ENCODE measurements around the gene CALCB. TPM values are rescaled to one million over a fixed set of nuclear protein-coding genes. Genes with fewer than 3 reads are reported as not detected.

The CALCB gene
- total and polyA plus RNA-seq, 2 of the 8 experiments (the other 6 are each of a cell fraction or from before 2014, with no cell fraction given) = 3.7 to 4.2 TPM

- H3K79me1 ChIP-seq (ENCODE audit: low read depth, low read length) = no peaks in the 10 kb centered on the region
- peak within 1 kb of the TSS; percentile 83 for H2AFZ ChIP-seq (ENCODE audit: low read length)
- H2BK15ac ChIP-seq (ENCODE audit: low read length) = no peak within 1 kb of the TSS
- H2AK5ac ChIP-seq (ENCODE audit: low read depth, low read length) = no peak within 1 kb of the TSS
- H3K27ac ChIP-seq (ENCODE audit: low read depth, low read length) = no peak within 1 kb of the TSS
- H3K4me1 ChIP-seq (replicated peaks in 1 of 4; ENCODE audit: control insufficient read depth in 3 of 4, insufficient read depth in 4 of 4, low read length in 3 of 4) = peaks cover 0 to 3% (median under 1%) of the 10 kb centered on the region in 4 experiments; a peak in 1 of 7 replicates
- H3K14ac ChIP-seq (ENCODE audit: insufficient read length) = no peak within 1 kb of the TSS
- no peak within 1 kb of the TSS for H2BK20ac ChIP-seq (ENCODE audit: low read length)
- no peaks in the 10 kb centered on the region for H3K36me3 ChIP-seq (ENCODE audit: control insufficient read depth in 2 of 4, insufficient read depth in 4 of 4, low read length in 3 of 4)
- H3K79me2 ChIP-seq (ENCODE audit: control insufficient read depth in 1 of 2, insufficient read depth in 2 of 2, low read length in 2 of 2) = no peaks in the 10 kb centered on the region
- no peak within 1 kb of the TSS for H3K56ac ChIP-seq (replicated peaks; ENCODE audit: insufficient read length, low read depth, low read length)
- peak in 1 of 2 experiments; percentile 58 for DNase-seq (ENCODE audit: low read depth in 1 of 2, low spot score in 2 of 2)
- peaks cover 5% of the 10 kb centered on the region; the same call in 1 of the 2 replicates for H3K23me2 ChIP-seq (ENCODE audit: low read depth, low read length)
- no peak within 1 kb of the TSS for H4K91ac ChIP-seq (replicated peaks; ENCODE audit: insufficient read length, low read length)
- H3K27me3 ChIP-seq (replicated peaks in 1 of 4; ENCODE audit: control insufficient read depth in 3 of 4, extremely low read depth in 1 of 4, insufficient read depth in 3 of 4, low read length in 3 of 4) = peaks cover 1 to 26% (median 18%) of the 10 kb centered on the region in 4 experiments; a peak in 6 of 7 replicates
- H4K20me1 ChIP-seq (replicated peaks in 1 of 2; ENCODE audit: control insufficient read depth in 1 of 2, insufficient read depth in 2 of 2, low read length in 2 of 2) = peaks cover 0 to 2% of the 10 kb centered on the region in 2 experiments
- no peak within 1 kb of the TSS for H3K23ac ChIP-seq (ENCODE audit: insufficient read length)
- no peak within 1 kb of the TSS for H4K5ac ChIP-seq (ENCODE audit: insufficient read length, low read depth, low read length)
- H4K8ac ChIP-seq (ENCODE audit: extremely low read depth, insufficient read depth, low read length) = no peak within 1 kb of the TSS
- H3K9me3 ChIP-seq (ENCODE audit: insufficient read depth in 2 of 2, low read depth in 1 of 2, low read length in 1 of 2) = no peaks in the 10 kb centered on the region
- POLR2A ChIA-PET (ENCODE audit: partially characterized antibody) = no interaction called here
- H3K9ac ChIP-seq (replicated peaks in 1 of 4; ENCODE audit: extremely low read depth in 1 of 4, low read depth in 3 of 4, low read length in 3 of 4) = no peak within 1 kb of the TSS; a peak in 1 of 7 replicates
- H2BK120ac ChIP-seq (replicated peaks; ENCODE audit: low read depth, low read length) = peak within 1 kb of the TSS; percentile 8
- H3K4me3 ChIP-seq (ENCODE audit: extremely low read depth in 1 of 4, insufficient read depth in 2 of 4, low read depth in 3 of 4, low read length in 4 of 4) = peak within 1 kb of the TSS; percentile 31 to 68 (median 42)
- FAIRE-seq = no peak
- H2BK5ac ChIP-seq (ENCODE audit: low read depth, low read length) = no peak within 1 kb of the TSS
- H3K18ac ChIP-seq (ENCODE audit: extremely low read depth, low read length) = no peak within 1 kb of the TSS
- peak within 1 kb of the TSS; percentile 78 to 93 for H3K4me2 ChIP-seq (ENCODE audit: insufficient read depth in 1 of 2, low read depth in 2 of 2, low read length in 2 of 2)
- CTCF ChIA-PET (ENCODE audit: partially characterized antibody) = interaction anchor here (0.7 to 3.8 kb wide), 13 partner anchors 8 to 995 kb away, joined by 3 to 18 read pairs (median 6); no protein-coding TSS in a partner anchor
- no peak within 1 kb of the TSS for H3K4ac ChIP-seq (replicated peaks; ENCODE audit: insufficient read length, low read depth, low read length)
- H2BK12ac ChIP-seq (ENCODE audit: low read depth, low read length) = 0 out of 2 replicates have a peak within 1 kb of the TSS, but pooled peaks have one; percentile 27
- WGBS, 2 experiments (ENCODE audit: extremely low coverage in 1 of 2, insufficient coverage in 1 of 2, insufficient read length in 1 of 2, insufficient replicate concordance in 2 of 2, low coverage in 1 of 2, low lambda C conversion rate in 2 of 2, missing lambda C conversion rate in 1 of 2) = 13% methylated on average over 38 of the region's 50 CpGs; no CpG with 5 or more reads in 1 of the 2 experiments
- TF ChIP-seq JUND (IDR thresholded peaks at IDR 0.05; ENCODE audit: low read length) (no peak), BACH1 (IDR thresholded peaks at IDR 0.05; ENCODE audit: low read length) (no peak), SRF (IDR thresholded peaks at IDR 0.05; ENCODE audit: low read depth, low read length) (no peak), EZH2 (IDR thresholded peaks at IDR 0.05; ENCODE audit: low read depth, low read length, severe bottlenecking) (peak; percentile 36), SP2 (IDR thresholded peaks at IDR 0.05; ENCODE audit: low read length) (no peak), EGR1 (IDR thresholded peaks at IDR 0.05; ENCODE audit: borderline replicate concordance, low read depth, low read length) (no peak), HDAC6 (IDR thresholded peaks at IDR 0.05; ENCODE audit: low read depth, low read length) (no peak), POLR2AphosphoS5 (IDR thresholded peaks at IDR 0.05; ENCODE audit: low read depth, low read length) (no peak), GABPA (IDR thresholded peaks at IDR 0.05; ENCODE audit: borderline replicate concordance, insufficient read depth, low read length) (no peak), CBX8 (IDR thresholded peaks at IDR 0.05; ENCODE audit: borderline replicate concordance, low read depth, low read length) (no peak)
- TF ChIP-seq, protein P1, sequence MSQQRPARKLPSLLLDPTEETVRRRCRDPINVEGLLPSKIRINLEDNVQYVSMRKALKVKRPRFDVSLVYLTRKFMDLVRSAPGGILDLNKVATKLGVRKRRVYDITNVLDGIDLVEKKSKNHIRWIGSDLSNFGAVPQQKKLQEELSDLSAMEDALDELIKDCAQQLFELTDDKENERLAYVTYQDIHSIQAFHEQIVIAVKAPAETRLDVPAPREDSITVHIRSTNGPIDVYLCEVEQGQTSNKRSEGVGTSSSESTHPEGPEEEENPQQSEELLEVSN (IDR thresholded peaks at IDR 0.05) = peak; percentile 53; the same call in 1 of the 2 replicates
These were observed 41.4 kb downstream of the CALCB start, which contains the start of gene INSC for GRCh38 chr11:15114501-15115475. INSC (plus strand) TSS chr11:15114923; CDS start chr11:15149175, 34,252 bp downstream.
